Keratinocyte (primary cell): ENCODE results near the gene CARD8. TPM values are rescaled to one million over a fixed set of nuclear protein-coding genes. Genes with fewer than 3 reads are reported as not detected.

ENCODE experiments used
- DNase-seq: peaks from one replicate; pipeline ENCODE4 v3.0.0-alpha.2; 2011; ENCODE audit warnings: low read depth, missing footprints, low spot score
- FAIRE-seq: peaks from 2 replicates; lab custom pipeline; 2011; peaks lifted over from hg19 to GRCh38; lab: Jason Lieb, UNC
- H2AFZ ChIP-seq: 2 replicates; pipeline ENCODE4 v1.6.0; 2012; ENCODE audit warnings: low read length, control low read depth, inconsistent platforms; ENCODE audit not compliant: control insufficient read depth
- H3K27ac ChIP-seq: 2 replicates; pipeline ENCODE4 v1.5.1; 2011; ENCODE audit warnings: low read length; ENCODE audit not compliant: control insufficient read depth, insufficient read depth
- H3K27me3 ChIP-seq: 3 replicates; pipeline ENCODE4 v1.6.0; 2011; ENCODE audit warnings: low read length; ENCODE audit not compliant: control insufficient read depth, insufficient read depth; ENCODE audit errors: extremely low read depth
- H3K36me3 ChIP-seq, 2 experiments: 2 replicates in 1 of 2; 3 replicates in 1 of 2; pipeline ENCODE4 v1.5.1; 2011; ENCODE audit warnings: low read length in 2 of 2, mild to moderate bottlenecking in 1 of 2; ENCODE audit not compliant: control insufficient read depth in 2 of 2, insufficient read depth in 2 of 2; ENCODE audit errors: extremely low read depth in 1 of 2
- H3K4me1 ChIP-seq: 3 replicates; pipeline ENCODE4 v1.5.1; 2011; ENCODE audit warnings: low read length; ENCODE audit not compliant: control insufficient read depth, insufficient read depth; ENCODE audit errors: extremely low read depth
- H3K4me2 ChIP-seq: 3 replicates; pipeline ENCODE4 v1.6.0; 2011; ENCODE audit warnings: low read depth, low read length; ENCODE audit not compliant: control insufficient read depth, insufficient read depth; ENCODE audit errors: extremely low read depth
- H3K4me3 ChIP-seq, 3 experiments: fragments of 200-600 bp in 1 of 3; sonication (generic) in 1 of 3; 2 replicates in 2 of 3; 3 replicates in 1 of 3; pipeline ENCODE4 v1.5.1; 2011 to 2016; ENCODE audit warnings: low read length in 3 of 3, mild to moderate bottlenecking in 3 of 3, control low read depth in 2 of 3, inconsistent platforms in 1 of 3, low read depth in 1 of 3, mixed read lengths in 1 of 3, mixed run types in 1 of 3, moderate library complexity in 1 of 3; ENCODE audit not compliant: control insufficient read depth in 2 of 3, insufficient read depth in 2 of 3; ENCODE audit errors: extremely low read depth in 1 of 3
- H3K79me2 ChIP-seq: 2 replicates; pipeline ENCODE4 v1.6.0; 2012; ENCODE audit warnings: low read length; ENCODE audit not compliant: control insufficient read depth, insufficient read depth
- H3K9ac ChIP-seq: 3 replicates; pipeline ENCODE4 v1.6.0; 2011; ENCODE audit warnings: low read length; ENCODE audit not compliant: control insufficient read depth, insufficient read depth; ENCODE audit errors: extremely low read depth
- H3K9me1 ChIP-seq: 3 replicates; pipeline ENCODE4 v1.6.0; 2011; ENCODE audit warnings: low read length; ENCODE audit not compliant: control insufficient read depth, insufficient read depth; ENCODE audit errors: extremely low read depth
- H3K9me3 ChIP-seq: 2 replicates; pipeline ENCODE4 v1.5.1; 2012; ENCODE audit warnings: low read depth, low read length; ENCODE audit not compliant: control insufficient read depth
- H4K20me1 ChIP-seq: 3 replicates; pipeline ENCODE4 v1.6.0; 2011; ENCODE audit warnings: low read length; ENCODE audit not compliant: control insufficient read depth, insufficient read depth; ENCODE audit errors: extremely low read depth
- CTCF ChIP-seq, 3 experiments: IDR thresholded peaks in 1 of 3; conservative IDR thresholded peaks in 1 of 3; optimal IDR thresholded peaks in 1 of 3; 2 replicates in 2 of 3; 3 replicates in 1 of 3; pipeline versions ENCODE3 to v1.5.1; 2011; ENCODE audit warnings: low read length in 3 of 3, mild to moderate bottlenecking in 3 of 3, moderate library complexity in 2 of 3, control low read depth in 1 of 3, inconsistent platforms in 1 of 3; ENCODE audit not compliant: insufficient read depth in 2 of 3; ENCODE audit errors: extremely low read depth in 1 of 3
- EZH2 ChIP-seq: IDR thresholded peaks from one replicate; pipeline ENCODE4 v1.6.1; 2012; ENCODE audit warnings: inconsistent platforms, mild to moderate bottlenecking, low read length, moderate library complexity
- dilution Hi-C: fragments of 300-500 bp; cut with MboI; formaldehyde crosslinking; loops from one replicate; pipeline ENCODE4 v1.7.0; 2020; ENCODE audit warnings: low sequenced_read_pairs; ENCODE audit not compliant: extremely low pct_ligation_motif_present
- polyA plus RNA-seq, 5 experiments: library from polyadenylated mRNA; depleted of rRNA in 3 of 5; stranded (reverse) in 3 of 5; stranded (forward) in 1 of 5; unstranded in 1 of 5; fragments of >200 nt; gene quantifications; 1 replicate in 1 of 5; 2 replicates in 3 of 5; 3 replicates in 1 of 5; pipeline versions ENCODE4 v1.2.1 to v1.2.3, GENCODE V29; 2011 to 2012; ENCODE audit warnings: missing spikeins in 2 of 5, low read depth in 1 of 5, low replicate concordance in 1 of 5

CARD8 gene
- polyA plus RNA-seq, 1 donor (not counting 4 experiments of a cell fraction or from before 2014, with no cell fraction given): 5.2 TPM

GRCh38 chr19:48296963-48297734 lies 41.4 kb upstream of the CARD8 start:
- H3K9me3 ChIP-seq: no peaks in the 10 kb centered on the region
- H3K4me2 ChIP-seq: no peak overlapping the region
- H3K36me3 ChIP-seq: no peaks in the 10 kb centered on the region
- H2AFZ ChIP-seq: no peak overlapping the region
- no peaks in the 10 kb centered on the region for H3K4me1 ChIP-seq
- DNase-seq (no peak), FAIRE-seq (no peak)
- no peaks in the 10 kb centered on the region for H3K9me1 ChIP-seq
- H4K20me1 ChIP-seq: no peaks in the 10 kb centered on the region
- H3K79me2 ChIP-seq: no peaks in the 10 kb centered on the region
- H3K27me3 ChIP-seq: no peaks in the 10 kb centered on the region
- no peak overlapping the region for H3K9ac ChIP-seq
- TF ChIP-seq CTCF (optimal IDR thresholded peaks at IDR 0.05 in 1 of 3, IDR thresholded peaks at IDR 0.05 in 1 of 3, conservative IDR thresholded peaks at IDR 0.05 in 1 of 3; ENCODE audit: extremely low read depth in 1 of 3, insufficient read depth in 2 of 3, low read length in 3 of 3) (no peak), EZH2 (no peak)
- dilution Hi-C loops: no loop called here
- no peak overlapping the region for H3K27ac ChIP-seq
- H3K4me3 ChIP-seq: no peak overlapping the region

- no peak overlapping the region for H3K4me2 ChIP-seq
- no peaks in the 10 kb centered on the region for H4K20me1 ChIP-seq
- no peaks in the 10 kb centered on the region for H3K79me2 ChIP-seq
- no peak for DNase-seq
- FAIRE-seq: no peak
- H3K27ac ChIP-seq: no peak overlapping the region
- H3K9me1 ChIP-seq: no peaks in the 10 kb centered on the region
- no peak for TF ChIP-seq EZH2
- TF ChIP-seq CTCF (optimal IDR thresholded peaks at IDR 0.05 in 1 of 3, IDR thresholded peaks at IDR 0.05 in 1 of 3, conservative IDR thresholded peaks at IDR 0.05 in 1 of 3; ENCODE audit: extremely low read depth in 1 of 3, insufficient read depth in 2 of 3, low read length in 3 of 3): no peak
- no peak overlapping the region for H2AFZ ChIP-seq
- H3K4me3 ChIP-seq: no peak overlapping the region
- dilution Hi-C loops: no loop called here
- no peaks in the 10 kb centered on the region for H3K9me3 ChIP-seq
- H3K9ac ChIP-seq: no peak overlapping the region
- peaks cover 6% of the 10 kb centered on the region for H3K4me1 ChIP-seq
- no peaks in the 10 kb centered on the region for H3K36me3 ChIP-seq
- H3K27me3 ChIP-seq: no peaks in the 10 kb centered on the region
Observed at GRCh38 chr19:48295458-48295857, 39.7 kb upstream of the CARD8 start.
